WERI-Rb-1 (cell line): ENCODE data around the gene SOCS2.

Experiments used
- DNase-seq: peaks from one replicate; pipeline ENCODE4 v3.0.0-alpha.2; 2020
- H3K27ac ChIP-seq: fragments of 250-450 bp; sonication (Bioruptor Pico); 2 replicates; pipeline ENCODE4 v1.5.1; 2020; ENCODE audit warnings: mild to moderate bottlenecking, moderate library complexity
- H3K27me3 ChIP-seq: fragments of 250-450 bp; sonication (Bioruptor Pico); 2 replicates; pipeline ENCODE4 v1.5.1; 2021; ENCODE audit warnings: mild to moderate bottlenecking, low read depth, moderate library complexity; ENCODE audit not compliant: insufficient read depth, severe bottlenecking
- H3K36me3 ChIP-seq: fragments of 250-450 bp; sonication (Bioruptor Pico); 2 replicates; pipeline ENCODE4 v1.5.1; 2020; ENCODE audit warnings: mild to moderate bottlenecking, moderate library complexity
- H3K4me3 ChIP-seq: 2 replicates; pipeline ENCODE4 v1.5.1; 2011; ENCODE audit warnings: low read depth, mild to moderate bottlenecking, control low read depth, low read length
- H3K9me3 ChIP-seq: fragments of 250-450 bp; sonication (Bioruptor Pico); 2 replicates; pipeline ENCODE4 v1.5.1; 2021; ENCODE audit warnings: mild to moderate bottlenecking, moderate library complexity; ENCODE audit not compliant: severe bottlenecking
- CTCF ChIP-seq: IDR thresholded peaks from 2 replicates; pipeline ENCODE4 v1.5.1; 2011; ENCODE audit warnings: low read depth, mild to moderate bottlenecking, control low read depth, inconsistent platforms, low read length

Gene SOCS2

GRCh38 chr12:93585247-93585646, 12.8 kb downstream of the SOCS2 start:
- TF ChIP-seq CTCF: no peak
- DNase-seq: no peak
- no peak overlapping the region for H3K27ac ChIP-seq

GRCh38 chr12:93587611-93588010, 15.1 kb downstream of the SOCS2 start:
- Histone ChIP-seq H3K9me3 (no peaks in the 10 kb centered on the region), H3K4me3 (no peak overlapping the region), H3K27ac (no peak overlapping the region), H3K36me3 (no peaks in the 10 kb centered on the region), H3K27me3 (no peaks in the 10 kb centered on the region)
- no peak for DNase-seq
- no peak for TF ChIP-seq CTCF

More at GRCh38 chr12:93585247-93585646, 12.8 kb downstream of the SOCS2 start:
- no peak overlapping the region for H3K4me3 ChIP-seq
- H3K27me3 ChIP-seq: no peaks in the 10 kb centered on the region
- no peaks in the 10 kb centered on the region for H3K36me3 ChIP-seq
- no peaks in the 10 kb centered on the region for H3K9me3 ChIP-seq

- H3K9me3 ChIP-seq: no peaks in the 10 kb centered on the region
- H3K36me3 ChIP-seq: no peaks in the 10 kb centered on the region
- H3K27ac ChIP-seq: no peak overlapping the region
- TF ChIP-seq CTCF: no peak
- H3K27me3 ChIP-seq: no peaks in the 10 kb centered on the region
- no peak for DNase-seq
- no peak overlapping the region for H3K4me3 ChIP-seq
Measured at GRCh38 chr12:93589081-93589480, 16.6 kb downstream of the SOCS2 start.

GRCh38 chr12:93591137-93591868, 18.8 kb downstream of the SOCS2 start:
- TF ChIP-seq CTCF: no peak
- Histone ChIP-seq H3K27me3 (no peaks in the 10 kb centered on the region), H3K36me3 (no peaks in the 10 kb centered on the region), H3K27ac (no peak overlapping the region), H3K4me3 (no peak overlapping the region), H3K9me3 (no peaks in the 10 kb centered on the region)
- no peak for DNase-seq

GRCh38 chr12:93592641-93593406, 20.3 kb downstream of the SOCS2 start:
- Histone ChIP-seq H3K4me3 (no peak overlapping the region), H3K27me3 (no peaks in the 10 kb centered on the region), H3K9me3 (no peaks in the 10 kb centered on the region), H3K36me3 (no peaks in the 10 kb centered on the region), H3K27ac (no peak overlapping the region)
- no peak for DNase-seq
- TF ChIP-seq CTCF: no peak
